IMR-90 (cell line): Measurements from ENCODE around the gene OR4E2. TPM values are rescaled to one million over a fixed set of nuclear protein-coding genes. Genes with fewer than 3 reads are reported as not detected.
"Not testable (repeated sequence)": the region's sequence is repeated elsewhere in the genome, so short reads cannot be mapped to it uniquely, and the experiment has no call there.

Experiments
- ATAC-seq: fragments of 200-7000 bp; cut with Tn5 transposase; 2 replicates; pipeline ENCODE4 v1.9.1; 2020; ENCODE audit warnings: low read depth, mild to moderate bottlenecking, moderate library complexity
- BruUV-seq: library from RNA; stranded (reverse); fragments of 400-500 nt; replicated peaks from 2 replicates; lab custom pipeline; 2021; lab: Mats Ljungman, UMichigan
- CTCF ChIA-PET: fragments of 300-600 bp; formaldehyde crosslinking; extraction: SDS; loops from one replicate; lab custom pipeline; 2021; ENCODE audit warnings: antibody characterized with exemption; lab: Yijun Ruan, JAX
- POLR2A ChIA-PET: fragments of 300-600 bp; sonication (Branson Sonifier 250); formaldehyde crosslinking; loops from one replicate; lab custom pipeline; 2022; ENCODE audit warnings: antibody characterized with exemption; ENCODE audit not compliant: unreplicated experiment; lab: Charles Lee
- DNase-seq: peaks from one replicate; pipeline ENCODE4 v3.0.0; 2013
- H2AFZ ChIP-seq: replicated peaks from 2 replicates; pipeline ENCODE3; 2013; ENCODE audit warnings: low read length, mild to moderate bottlenecking; ENCODE audit not compliant: poor library complexity
- H2AK5ac ChIP-seq: 2 replicates; pipeline ENCODE4 v1.6.1; 2013; ENCODE audit warnings: low read depth, low read length, inconsistent platforms
- H2AK9ac ChIP-seq: replicated peaks from 2 replicates; pipeline ENCODE3; 2013; ENCODE audit warnings: mild to moderate bottlenecking, low read depth, low read length, moderate library complexity; ENCODE audit not compliant: poor library complexity
- H2BK120ac ChIP-seq: 2 replicates; pipeline ENCODE4 v1.6.1; 2013; ENCODE audit warnings: low read depth, low read length, inconsistent platforms
- H2BK15ac ChIP-seq: 3 replicates; pipeline ENCODE4 v1.6.1; 2013; ENCODE audit warnings: low read depth, low read length, inconsistent platforms
- H2BK20ac ChIP-seq: 2 replicates; pipeline ENCODE4 v1.6.1; 2013; ENCODE audit warnings: low read depth, mild to moderate bottlenecking, inconsistent platforms, low read length, moderate library complexity
- H2BK5ac ChIP-seq: 2 replicates; pipeline ENCODE4 v1.6.1; 2013; ENCODE audit warnings: mild to moderate bottlenecking, low read depth, low read length, inconsistent platforms; ENCODE audit not compliant: poor library complexity, severe bottlenecking
- H3K14ac ChIP-seq: replicated peaks from 2 replicates; pipeline ENCODE4 v1.6.1; 2013; ENCODE audit warnings: low read depth, low read length, inconsistent platforms
- H3K18ac ChIP-seq: 2 replicates; pipeline ENCODE4 v1.6.1; 2013; ENCODE audit warnings: low read depth, low read length, control low read depth
- H3K23ac ChIP-seq: 2 replicates; pipeline ENCODE4 v1.6.1; 2013; ENCODE audit warnings: low read depth, low read length, inconsistent platforms
- H3K27ac ChIP-seq: 2 replicates; pipeline ENCODE4 v1.5.1; 2013; ENCODE audit warnings: mild to moderate bottlenecking, control low read depth, low read length; ENCODE audit not compliant: insufficient read depth
- H3K27me3 ChIP-seq: 2 replicates; pipeline ENCODE4 v1.6.1; 2013; ENCODE audit warnings: low read length; ENCODE audit not compliant: control insufficient read depth, insufficient read depth
- H3K36me3 ChIP-seq: 2 replicates; pipeline ENCODE4 v1.6.1; 2013; ENCODE audit warnings: low read length, mixed read lengths; ENCODE audit not compliant: control insufficient read depth, insufficient read depth
- H3K4ac ChIP-seq: 2 replicates; pipeline ENCODE4 v1.6.1; 2013; ENCODE audit warnings: low read depth, low read length, inconsistent platforms
- H3K4me1 ChIP-seq: 2 replicates; pipeline ENCODE4 v1.6.1; 2013; ENCODE audit warnings: low read length, mixed read lengths; ENCODE audit not compliant: control insufficient read depth, insufficient read depth
- H3K4me2 ChIP-seq: 2 replicates; pipeline ENCODE4 v1.6.1; 2013; ENCODE audit warnings: low read depth, mild to moderate bottlenecking, control low read depth, low read length, moderate library complexity
- H3K4me3 ChIP-seq: 2 replicates; pipeline ENCODE4 v1.5.1; 2013; ENCODE audit warnings: low read depth, mild to moderate bottlenecking, control low read depth, low read length, moderate library complexity; ENCODE audit not compliant: insufficient read depth
- H3K56ac ChIP-seq: 2 replicates; pipeline ENCODE4 v1.6.1; 2013; ENCODE audit warnings: low read length, inconsistent platforms; ENCODE audit not compliant: insufficient read depth; ENCODE audit errors: extremely low read depth
- H3K79me1 ChIP-seq, 2 experiments: 2 replicates each; pipeline ENCODE4 v1.6.1; 2013; ENCODE audit warnings: low read length in 2 of 2, inconsistent platforms in 1 of 2, low read depth in 1 of 2
- H3K9ac ChIP-seq: 2 replicates; pipeline ENCODE4 v1.6.1; 2013; ENCODE audit warnings: low read depth, low read length, control low read depth
- H3K9me1 ChIP-seq: 2 replicates; pipeline ENCODE4 v1.6.1; 2013; ENCODE audit warnings: low read length, inconsistent platforms; ENCODE audit not compliant: insufficient read depth
- H3K9me3 ChIP-seq: 2 replicates; pipeline ENCODE4 v1.6.1; 2013; ENCODE audit warnings: low read length; ENCODE audit not compliant: control insufficient read depth, insufficient read depth
- H4K20me1 ChIP-seq: 2 replicates; pipeline ENCODE4 v1.6.1; 2013; ENCODE audit warnings: low read length, inconsistent platforms; ENCODE audit not compliant: insufficient read depth
- H4K5ac ChIP-seq: 2 replicates; pipeline ENCODE4 v1.6.1; 2013; ENCODE audit warnings: mild to moderate bottlenecking, low read depth, low read length, control low read depth
- H4K8ac ChIP-seq, 2 experiments: 2 replicates each; pipeline ENCODE4 v1.6.1; 2013; ENCODE audit warnings: low read depth in 2 of 2, low read length in 2 of 2, control low read depth in 1 of 2, inconsistent platforms in 1 of 2
- H4K91ac ChIP-seq: 2 replicates; pipeline ENCODE4 v1.6.1; 2013; ENCODE audit warnings: low read depth, low read length, inconsistent platforms; ENCODE audit not compliant: insufficient read depth
- WGBS, 2 experiments: methylation state at CpG; one replicate each; pipeline versions ENCODE4 v1.1.5 to v1.1.7; 2013; ENCODE audit warnings: missing lambda C conversion rate in 2 of 2; ENCODE audit not compliant: insufficient read length in 1 of 2; ENCODE audit errors: extremely low coverage in 2 of 2; 5-methylcytosine and 5-hydroxymethylcytosine counted together
- dilution Hi-C: fragments of 300-500 bp; cut with HindIII; formaldehyde crosslinking; loops from one replicate; pipeline ENCODE4 v1.14.3; 2018; ENCODE audit warnings: low sequenced_read_pairs; ENCODE audit not compliant: unreplicated experiment
- in situ Hi-C: fragments of 300-500 bp; cut with MboI; formaldehyde crosslinking; loops from 3 replicates; pipeline ENCODE4 v1.14.3; 2019; ENCODE audit warnings: low sequenced_read_pairs, inconsistent platforms, mixed read lengths
- intact Hi-C: fragments of 100-400 bp; cut with micrococcal nuclease; formaldehyde crosslinking; loops from 2 replicates; pipeline ENCODE4 v1.10.0; 2022
- polyA plus RNA-seq, 3 experiments: library from polyadenylated mRNA; depleted of rRNA; stranded (reverse); fragments of >200 nt; gene quantifications; 2 replicates each; pipeline ENCODE4 v1.2.3, GENCODE V29; 2012; ENCODE audit warnings: low replicate concordance in 1 of 3
- total RNA-seq: library from RNA; depleted of rRNA; stranded (reverse); fragments of >200 nt; gene quantifications from 2 replicates; pipeline ENCODE4 v1.2.3, GENCODE V29; 2012

The OR4E2 gene
- total and polyA plus RNA-seq, 2 of the 4 experiments (the other 2 are of a cell fraction): not detected

DNA sequence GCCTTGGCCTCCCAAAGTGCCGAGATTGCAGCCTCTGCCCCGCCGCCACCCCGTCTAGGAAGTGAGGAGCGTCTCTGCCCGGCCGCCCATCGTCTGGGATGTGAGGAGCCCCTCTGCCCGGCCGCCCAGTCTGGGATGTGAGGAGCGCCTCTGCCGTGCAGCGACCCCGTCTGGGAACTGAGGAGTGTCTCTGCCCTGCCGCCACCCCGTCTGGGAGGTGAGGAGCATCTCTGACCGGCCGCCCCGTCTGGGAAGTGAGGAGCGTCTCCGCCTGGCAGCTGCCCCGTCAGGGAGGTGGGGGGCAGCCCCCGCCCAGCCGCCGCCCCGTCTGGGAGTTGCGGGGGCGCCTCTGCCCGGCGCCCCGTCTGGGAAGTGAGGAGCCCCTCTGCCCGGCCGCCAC lies 44.0 kb downstream of the OR4E2 start:
- BruUV-seq, H3K9ac ChIP-seq, H2BK5ac ChIP-seq, H3K36me3 ChIP-seq, H3K4me1 ChIP-seq, H4K91ac ChIP-seq, H3K79me1 ChIP-seq, in situ Hi-C loops, H4K20me1 ChIP-seq, CTCF ChIA-PET, H2BK15ac ChIP-seq, H3K14ac ChIP-seq, H3K18ac ChIP-seq, ATAC-seq, H3K27me3 ChIP-seq, H3K23ac ChIP-seq, H3K4ac ChIP-seq, H3K4me2 ChIP-seq, H2AK9ac ChIP-seq, H4K8ac ChIP-seq, H3K9me1 ChIP-seq, DNase-seq, H3K56ac ChIP-seq, H4K5ac ChIP-seq, intact Hi-C loops, H3K27ac ChIP-seq, H3K4me3 ChIP-seq, POLR2A ChIA-PET, dilution Hi-C loops, H2AK5ac ChIP-seq, H2AFZ ChIP-seq, H3K9me3 ChIP-seq, H2BK20ac ChIP-seq, H2BK120ac ChIP-seq: not testable (repeated sequence)
- 87% methylated on average over 18 of the region's 33 CpGs; no CpG with 5 or more reads in 1 of the 2 experiments for WGBS, 2 experiments

DNA sequence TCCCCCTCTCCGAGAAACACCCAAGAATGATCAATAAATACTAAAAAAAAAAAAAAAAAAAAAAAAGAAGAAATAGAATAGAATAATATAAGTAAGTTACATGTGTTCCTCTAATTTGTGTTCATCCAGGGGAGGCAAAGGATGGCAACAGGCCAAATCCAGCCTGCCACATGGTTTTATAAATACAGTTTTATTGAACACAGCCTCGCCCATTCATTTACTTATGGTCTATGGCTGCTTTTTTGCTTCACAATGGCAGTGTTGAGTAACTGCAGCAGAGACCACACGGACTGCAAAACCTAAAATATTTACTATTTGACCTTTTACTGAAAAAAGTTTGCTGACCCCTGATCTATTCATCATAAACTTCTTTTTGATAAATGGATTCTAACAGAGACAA lies 44.9 kb downstream of the OR4E2 start:
- H2BK20ac ChIP-seq, H3K14ac ChIP-seq, H3K27me3 ChIP-seq, POLR2A ChIA-PET, dilution Hi-C loops, ATAC-seq, H3K27ac ChIP-seq, H4K5ac ChIP-seq, H2AK5ac ChIP-seq, H4K91ac ChIP-seq, H3K18ac ChIP-seq, H2BK15ac ChIP-seq, H4K20me1 ChIP-seq, intact Hi-C loops, H3K9me3 ChIP-seq, H3K9me1 ChIP-seq, H2BK120ac ChIP-seq, H2AK9ac ChIP-seq, H3K4me1 ChIP-seq, H3K56ac ChIP-seq, H3K4ac ChIP-seq, H4K8ac ChIP-seq, DNase-seq, H3K9ac ChIP-seq, H3K4me2 ChIP-seq, H3K4me3 ChIP-seq, in situ Hi-C loops, H3K23ac ChIP-seq, H2BK5ac ChIP-seq, H3K79me1 ChIP-seq, BruUV-seq, H3K36me3 ChIP-seq, H2AFZ ChIP-seq, CTCF ChIA-PET: not testable (repeated sequence)
- no CpG with 5 or more reads among the region's 3 CpGs for WGBS, 2 experiments
